Sigmoid colon (tissue), 4 donors: ENCODE results near the gene NUMA1.

ENCODE experiments used
- POLR2A ChIP-seq, 2 donors: fragments of 450-650 bp; IDR thresholded peaks; one replicate each; pipeline ENCODE4 v1.6.1; 2016; ENCODE audit warnings: antibody characterized with exemption in 2 of 2, mild to moderate bottlenecking in 2 of 2, moderate library complexity in 2 of 2
- POLR2AphosphoS5 ChIP-seq, 4 donors: sonication (generic); formaldehyde crosslinking; IDR thresholded peaks; one replicate each; pipeline ENCODE4 v1.6.1; 2017; ENCODE audit warnings: antibody characterized with exemption in 4 of 4
- TF ChIP-seq, protein P1 (sequence below), 4 experiments: fragments of 450-650 bp in 3 of 4; fragments of 200-600 bp in 1 of 4; IDR thresholded peaks; one replicate each; pipeline ENCODE4 v1.5.1; 2016 to 2019; ENCODE audit warnings: antibody characterized with exemption in 4 of 4, mild to moderate bottlenecking in 3 of 4, moderate library complexity in 2 of 4

DNA sequence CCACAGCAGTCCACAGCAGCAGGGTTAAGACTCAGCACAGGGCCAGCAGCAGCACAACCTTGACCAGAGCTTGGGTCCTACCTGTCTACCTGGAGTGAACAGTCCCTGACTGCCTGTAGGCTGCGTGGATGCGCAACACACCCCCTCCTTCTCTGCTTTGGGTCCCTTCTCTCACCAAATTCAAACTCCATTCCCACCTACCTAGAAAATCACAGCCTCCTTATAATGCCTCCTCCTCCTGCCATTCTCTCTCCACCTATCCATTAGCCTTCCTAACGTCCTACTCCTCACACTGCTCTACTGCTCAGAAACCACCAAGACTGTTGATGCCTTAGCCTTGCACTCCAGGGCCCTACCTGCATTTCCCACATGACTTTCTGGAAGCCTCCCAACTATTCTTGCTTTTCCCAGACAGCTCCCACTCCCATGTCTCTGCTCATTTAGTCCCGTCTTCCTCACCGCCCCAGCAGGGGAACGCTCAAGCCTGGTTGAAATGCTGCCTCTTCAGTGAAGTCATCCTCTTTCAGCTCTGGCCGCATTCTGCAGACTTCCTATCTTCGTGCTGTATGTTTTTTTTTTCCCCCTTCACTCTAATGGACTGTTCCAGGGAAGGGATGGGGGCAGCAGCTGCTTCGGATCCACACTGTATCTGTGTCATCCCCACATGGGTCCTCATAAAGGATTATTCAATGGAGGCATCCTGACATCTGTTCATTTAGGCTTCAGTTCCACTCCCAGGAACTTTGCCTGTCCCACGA lies 78.3 kb downstream of the NUMA1 start:
- TF ChIP-seq POLR2A (IDR thresholded peaks at IDR 0.05) (no peak), POLR2AphosphoS5 (IDR thresholded peaks at IDR 0.05) (peak in 2 of 4 donors; percentile 46 to 52)
- TF ChIP-seq, protein P1, sequence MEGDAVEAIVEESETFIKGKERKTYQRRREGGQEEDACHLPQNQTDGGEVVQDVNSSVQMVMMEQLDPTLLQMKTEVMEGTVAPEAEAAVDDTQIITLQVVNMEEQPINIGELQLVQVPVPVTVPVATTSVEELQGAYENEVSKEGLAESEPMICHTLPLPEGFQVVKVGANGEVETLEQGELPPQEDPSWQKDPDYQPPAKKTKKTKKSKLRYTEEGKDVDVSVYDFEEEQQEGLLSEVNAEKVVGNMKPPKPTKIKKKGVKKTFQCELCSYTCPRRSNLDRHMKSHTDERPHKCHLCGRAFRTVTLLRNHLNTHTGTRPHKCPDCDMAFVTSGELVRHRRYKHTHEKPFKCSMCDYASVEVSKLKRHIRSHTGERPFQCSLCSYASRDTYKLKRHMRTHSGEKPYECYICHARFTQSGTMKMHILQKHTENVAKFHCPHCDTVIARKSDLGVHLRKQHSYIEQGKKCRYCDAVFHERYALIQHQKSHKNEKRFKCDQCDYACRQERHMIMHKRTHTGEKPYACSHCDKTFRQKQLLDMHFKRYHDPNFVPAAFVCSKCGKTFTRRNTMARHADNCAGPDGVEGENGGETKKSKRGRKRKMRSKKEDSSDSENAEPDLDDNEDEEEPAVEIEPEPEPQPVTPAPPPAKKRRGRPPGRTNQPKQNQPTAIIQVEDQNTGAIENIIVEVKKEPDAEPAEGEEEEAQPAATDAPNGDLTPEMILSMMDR (IDR thresholded peaks at IDR 0.05), result no peak
